GM19023 (cell line): ENCODE data around the gene TNFRSF14.

Source experiments
- ATAC-seq: cut with Tn5 transposase; IDR thresholded peaks from one replicate; pipeline ENCODE4 v1.9.1; 2021; ENCODE audit warnings: mild to moderate bottlenecking, moderate library complexity; ENCODE audit not compliant: unreplicated experiment

TNFRSF14 gene

GRCh38 chr1:2523191-2523890 is 32.8 kb upstream of the TNFRSF14 start:
- no peak for ATAC-seq

GRCh38 chr1:2523891-2524609 is 32.1 kb upstream of the TNFRSF14 start:
- no peak for ATAC-seq

DNA sequence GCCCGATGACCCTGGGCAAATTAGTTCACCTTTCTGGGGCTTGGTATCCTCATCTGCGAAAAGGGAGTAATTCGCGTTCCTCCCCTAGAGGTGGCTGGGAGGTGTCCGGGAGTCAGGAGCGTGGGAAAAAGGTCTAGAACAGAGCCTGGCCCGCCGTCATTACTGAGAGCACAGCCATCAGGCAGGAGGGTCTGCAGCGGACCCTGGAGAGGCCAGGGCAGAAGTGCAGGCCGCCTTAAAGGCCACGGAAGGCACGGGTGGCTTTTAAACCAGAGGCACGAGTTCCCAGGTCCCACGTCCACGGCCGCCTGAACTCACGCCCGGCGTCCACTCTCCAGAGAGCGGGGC is 30.6 kb upstream of the TNFRSF14 start:
- no peak for ATAC-seq

GRCh38 chr1:2525920-2526823 is 30.0 kb upstream of the TNFRSF14 start, which contains the start of gene PANK4:
PANK4 (minus strand) TSS chr1:2526596; CDS start chr1:2526587, 9 bp downstream.
- ATAC-seq = peak; percentile 80

GRCh38 chr1:2526824-2527555 is 29.2 kb upstream of the TNFRSF14 start:
- ATAC-seq = peak; percentile 26

DNA sequence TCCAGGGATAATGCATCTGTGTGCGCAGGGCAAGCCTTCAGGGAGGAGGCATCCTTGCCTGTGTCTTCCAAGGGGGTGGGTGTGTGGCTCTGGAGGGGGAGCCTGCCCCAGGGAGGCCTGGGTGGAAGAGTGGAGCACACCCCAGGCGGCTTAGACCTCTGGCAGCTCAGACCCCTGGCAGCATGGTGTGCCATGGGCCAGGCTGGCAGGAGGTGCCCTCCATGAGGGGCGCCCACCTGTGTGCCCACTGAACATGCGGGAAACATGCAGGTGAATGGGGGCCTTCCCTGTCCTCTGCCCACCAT is 28.7 kb upstream of the TNFRSF14 start:
- no peak for ATAC-seq

- ATAC-seq = no peak
Measured at GRCh38 chr1:2528016-2528415, 28.2 kb upstream of the TNFRSF14 start.

DNA sequence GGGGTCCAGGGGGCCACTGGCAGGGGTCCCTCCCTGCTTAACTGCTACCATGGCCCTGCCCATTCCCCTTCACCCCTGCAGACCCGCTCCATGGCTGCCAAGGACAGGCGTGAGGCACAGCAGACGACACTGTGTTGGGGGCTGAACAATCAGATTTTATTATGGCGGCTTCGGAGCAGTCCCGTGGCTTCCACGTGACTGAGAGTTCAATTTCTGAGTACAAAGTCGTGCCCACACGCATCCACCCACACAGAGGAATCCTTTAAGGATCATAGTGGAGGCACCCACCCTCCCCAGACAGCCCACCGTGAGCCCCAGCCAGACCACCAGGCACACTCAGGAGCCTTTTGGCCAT is 27.6 kb upstream of the TNFRSF14 start:
- no peak for ATAC-seq

DNA sequence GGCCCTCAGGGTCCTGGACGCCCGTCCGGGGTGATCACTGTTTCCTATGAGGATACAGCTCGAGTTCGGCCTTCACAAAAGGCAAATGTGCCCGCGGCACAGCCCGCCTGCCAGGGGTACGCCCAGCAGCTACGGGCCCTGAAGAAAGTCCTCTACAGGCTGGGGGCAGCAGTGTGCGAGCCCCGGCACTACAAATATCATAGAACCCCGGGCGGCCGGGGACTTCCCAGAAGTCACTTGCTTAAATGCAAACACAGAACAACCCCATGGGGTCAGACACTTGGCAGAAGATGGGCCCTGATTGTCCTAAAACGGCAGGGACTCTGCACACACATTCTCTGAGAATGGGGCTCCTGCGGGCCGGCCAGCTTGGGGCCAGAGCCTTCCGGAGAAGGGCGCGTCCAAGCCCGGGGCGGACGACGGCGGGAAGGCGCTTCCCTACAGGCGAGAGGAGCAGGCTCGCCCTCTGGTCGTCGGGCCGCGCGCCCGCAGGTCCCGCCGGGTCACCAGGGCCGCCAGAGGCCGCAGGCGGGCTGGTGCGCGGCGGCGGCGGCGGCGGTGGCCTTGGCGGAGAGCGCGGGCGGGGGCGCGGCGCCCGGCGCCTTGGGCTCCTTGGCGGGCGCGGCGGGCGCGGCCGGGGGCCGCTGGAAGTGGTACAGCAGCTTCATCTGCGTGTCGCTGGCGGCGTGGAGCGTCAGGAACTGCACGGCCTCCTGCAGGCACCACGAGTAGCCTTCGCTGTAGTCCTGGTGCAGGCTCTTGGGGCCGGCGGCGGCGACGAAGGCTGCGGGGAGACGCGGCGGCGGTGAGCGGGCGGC is 27.0 kb upstream of the TNFRSF14 start:
- no peak for ATAC-seq

- no peak for ATAC-seq
Measured at GRCh38 chr1:2529784-2530512, 26.2 kb upstream of the TNFRSF14 start, which contains the start of gene HES5. HES5 (minus strand) TSS chr1:2530263; CDS start chr1:2530164, 99 bp downstream.

DNA sequence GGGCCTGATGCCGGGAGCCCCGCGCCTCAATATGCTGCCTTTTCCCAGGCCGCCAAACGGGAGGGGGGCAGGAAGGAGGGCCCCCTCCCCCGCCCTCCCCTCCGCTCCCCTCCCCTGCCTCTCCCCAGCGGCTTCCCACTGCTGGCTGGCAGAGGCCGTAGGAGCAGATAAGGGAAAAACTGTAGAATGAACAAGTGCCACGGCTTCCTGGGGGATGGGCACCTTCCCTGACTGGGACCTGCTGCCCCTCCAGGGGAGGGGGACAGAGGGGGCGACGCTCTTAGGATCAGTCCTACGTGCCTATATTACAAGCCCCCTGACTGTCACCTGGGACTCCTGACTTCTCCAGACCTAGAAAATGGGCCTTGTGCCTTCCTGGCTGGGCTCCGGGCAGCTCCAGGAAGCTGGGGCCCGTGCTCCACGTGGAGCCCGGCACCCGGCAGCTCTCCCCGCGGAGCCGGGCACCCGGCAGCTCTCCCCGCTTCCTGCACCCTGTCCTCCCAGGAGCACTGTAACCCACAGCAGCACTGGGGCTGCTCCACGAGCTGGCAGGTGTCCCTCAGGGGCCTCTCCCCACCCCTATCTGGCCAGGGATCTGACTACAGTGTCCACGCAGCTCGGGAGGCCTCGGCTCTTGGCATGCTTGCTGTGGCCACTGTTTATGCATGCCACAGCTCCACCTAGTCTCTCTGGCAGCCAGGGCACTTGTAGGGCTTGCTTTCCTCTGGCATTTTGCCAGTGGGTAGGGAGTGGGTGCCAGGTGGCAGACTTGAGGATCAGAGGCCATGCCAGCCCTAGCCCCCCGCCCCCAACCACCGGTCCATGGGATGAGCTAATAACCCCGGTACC is 25.4 kb upstream of the TNFRSF14 start:
- ATAC-seq = no peak

DNA sequence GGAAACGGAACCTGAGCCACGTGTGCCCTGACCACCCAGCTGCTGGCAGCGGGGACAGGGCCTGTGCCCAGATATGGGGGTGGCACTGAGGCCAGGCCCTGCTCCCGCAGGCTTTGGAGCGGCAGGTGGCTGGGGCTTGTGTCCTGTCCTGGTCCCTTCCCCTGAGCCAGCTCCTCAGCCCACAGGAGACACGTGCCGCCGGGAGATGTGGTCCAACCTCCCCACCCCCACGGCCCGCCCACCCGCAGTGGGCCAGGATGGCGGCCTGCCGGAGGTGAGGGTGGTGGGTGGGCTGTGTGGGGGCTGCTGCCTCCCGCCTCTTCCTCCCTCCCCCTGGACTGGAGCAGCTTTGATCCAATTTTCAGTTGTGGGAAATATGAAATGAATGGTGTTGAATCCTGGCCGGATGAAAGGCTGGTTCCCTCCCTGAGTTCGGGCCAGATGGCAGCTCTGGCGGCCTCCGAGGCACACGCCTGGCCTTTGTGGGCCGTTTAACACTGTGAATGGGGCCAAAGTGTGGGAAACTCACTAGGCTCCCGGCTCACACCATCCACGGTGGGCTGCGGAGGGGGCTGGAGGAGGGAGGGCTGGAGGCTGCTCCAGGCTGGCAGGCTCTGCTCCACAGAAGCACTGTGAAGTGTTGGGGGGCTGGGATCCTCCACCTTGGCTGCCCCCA is 23.5 kb upstream of the TNFRSF14 start:
- no peak for ATAC-seq

- ATAC-seq = no peak
Measured at GRCh38 chr1:2533365-2533764, 22.8 kb upstream of the TNFRSF14 start.

GRCh38 chr1:2534315-2534686 is 21.9 kb upstream of the TNFRSF14 start:
- ATAC-seq = no peak

GRCh38 chr1:2534687-2535441 is 21.3 kb upstream of the TNFRSF14 start:
- ATAC-seq = no peak

DNA sequence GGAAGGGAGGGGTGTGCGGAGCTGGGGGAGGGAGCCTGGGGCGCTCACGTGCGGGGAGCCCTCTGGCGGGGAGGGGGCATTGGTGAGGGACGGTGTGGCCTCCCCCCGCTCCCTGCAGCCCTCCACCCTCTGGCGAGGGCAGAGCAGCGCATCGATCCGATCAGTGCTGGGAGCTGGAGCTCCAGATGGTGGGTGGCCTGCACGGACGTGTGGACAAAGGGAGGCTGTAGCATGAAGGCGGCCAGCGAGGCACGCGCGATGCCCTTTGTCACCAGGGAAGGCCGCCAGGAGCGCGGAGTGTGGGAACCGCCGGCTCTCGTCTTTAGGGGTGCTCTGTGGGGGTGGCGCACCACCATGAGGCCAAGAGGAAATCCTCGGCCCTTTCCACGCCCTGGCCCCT is 20.7 kb upstream of the TNFRSF14 start:
- ATAC-seq = no peak

DNA sequence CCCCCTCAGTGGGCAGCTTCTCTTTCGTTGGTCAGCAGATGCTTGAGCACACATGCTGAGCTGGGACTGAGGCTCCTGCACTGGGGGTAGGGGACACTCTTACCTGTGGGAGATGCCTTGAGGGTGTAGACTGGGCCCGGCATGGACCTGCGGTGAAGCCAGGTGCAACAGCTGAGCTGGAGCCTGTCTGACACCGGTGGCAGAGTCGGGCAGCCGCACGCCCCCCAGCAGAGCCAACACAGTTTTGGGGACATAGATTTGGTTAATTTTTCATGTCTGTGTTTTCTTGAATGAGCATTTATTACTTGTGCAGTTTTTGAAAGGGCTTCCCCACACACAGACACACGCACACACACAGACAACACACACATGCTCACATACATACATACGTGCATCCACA is 20.2 kb upstream of the TNFRSF14 start:
- no peak for ATAC-seq

DNA sequence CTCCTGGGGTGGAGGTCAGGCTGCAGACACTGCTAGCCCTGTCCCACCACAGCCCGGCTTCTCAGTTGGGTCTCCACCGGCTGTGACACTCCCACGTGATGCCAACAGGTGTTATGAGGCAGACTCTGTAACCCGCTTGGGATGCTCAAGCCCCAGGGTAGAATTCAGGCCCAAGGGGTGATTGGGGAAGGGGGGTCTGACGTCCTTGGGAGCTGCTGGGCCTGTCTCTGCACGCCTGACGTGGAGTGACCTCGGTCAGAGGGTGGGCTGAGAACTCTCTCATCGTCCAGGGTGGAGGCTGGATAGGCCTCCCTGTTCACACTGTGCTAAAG is 18.4 kb upstream of the TNFRSF14 start:
- no peak for ATAC-seq
